Subcutaneous abdominal adipose tissue (tissue), 5 donors: ENCODE measurements around the gene TNIK.
"Not testable (repeated sequence)": the region's sequence is repeated elsewhere in the genome, so short reads cannot be mapped to it uniquely, and the experiment has no call there.

Experiments
- H3K27ac ChIP-seq: one replicate; pipeline ENCODE4 v1.7.0; 2013; ENCODE audit warnings: low read depth, mild to moderate bottlenecking, inconsistent platforms, low read length, moderate library complexity
- H3K27me3 ChIP-seq, 5 donors: one replicate each; pipeline ENCODE4 v1.7.0; 2013; ENCODE audit warnings: low read length in 5 of 5, inconsistent platforms in 1 of 5; ENCODE audit not compliant: control insufficient read depth in 5 of 5, insufficient read depth in 4 of 5
- H3K36me3 ChIP-seq, 5 donors: one replicate each; pipeline ENCODE4 v1.7.0; 2013; ENCODE audit warnings: low read length in 5 of 5; ENCODE audit not compliant: control insufficient read depth in 5 of 5, insufficient read depth in 5 of 5
- H3K4me1 ChIP-seq, 5 donors: one replicate each; pipeline ENCODE4 v1.7.0; 2013; ENCODE audit warnings: low read length in 5 of 5, mild to moderate bottlenecking in 3 of 5, moderate library complexity in 1 of 5; ENCODE audit not compliant: control insufficient read depth in 5 of 5, insufficient read depth in 5 of 5
- H3K4me3 ChIP-seq, 5 donors: one replicate each; pipeline ENCODE4 v1.7.0; 2013; ENCODE audit warnings: low read length in 5 of 5, low read depth in 1 of 5
- H3K9ac ChIP-seq, 5 donors: one replicate each; pipeline ENCODE4 v1.7.0; 2013; ENCODE audit warnings: low read length in 5 of 5, mild to moderate bottlenecking in 4 of 5, moderate library complexity in 3 of 5
- H3K9me3 ChIP-seq, 5 donors: one replicate each; pipeline ENCODE4 v1.7.0; 2013; ENCODE audit warnings: low read length in 5 of 5; ENCODE audit not compliant: control insufficient read depth in 5 of 5
- donor health status: healthy.
- donor health status: healthy.
- donor health status: healthy.
- donor health status: healthy.
- donor health status: healthy.

Gene TNIK

DNA sequence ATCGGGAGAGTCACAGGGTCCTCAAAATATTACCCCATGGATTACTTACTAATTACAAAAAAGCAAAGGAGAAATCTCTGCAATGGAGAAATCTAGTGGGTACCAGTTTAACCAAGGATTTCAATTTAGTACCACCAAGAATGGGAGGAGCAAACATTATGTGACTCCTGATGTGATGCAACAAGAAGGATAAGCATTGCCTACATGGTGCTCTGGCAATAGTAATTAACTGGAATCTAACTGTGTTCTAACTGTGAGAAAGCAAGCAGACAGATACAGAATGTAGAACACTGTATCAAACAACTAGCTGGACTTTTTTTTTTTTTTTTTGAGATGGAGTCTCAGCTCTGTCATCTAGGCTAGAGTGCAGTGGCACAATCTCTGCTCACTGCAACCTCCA lies 159.2 kb downstream of the TNIK start:
- H3K27ac ChIP-seq, result no peak overlapping the region
- H3K4me1 ChIP-seq, result peaks cover 0 to 5% (median 0%) of the 10 kb centered on the region in 5 donors
- H3K4me3 ChIP-seq, result no peak overlapping the region
- no peaks in the 10 kb centered on the region for H3K36me3 ChIP-seq
- H3K27me3 ChIP-seq, result no peaks in the 10 kb centered on the region
- H3K9me3 ChIP-seq, result peaks cover 0 to 3% (median 0%) of the 10 kb centered on the region in 5 donors
- H3K9ac ChIP-seq, result no peak overlapping the region

DNA sequence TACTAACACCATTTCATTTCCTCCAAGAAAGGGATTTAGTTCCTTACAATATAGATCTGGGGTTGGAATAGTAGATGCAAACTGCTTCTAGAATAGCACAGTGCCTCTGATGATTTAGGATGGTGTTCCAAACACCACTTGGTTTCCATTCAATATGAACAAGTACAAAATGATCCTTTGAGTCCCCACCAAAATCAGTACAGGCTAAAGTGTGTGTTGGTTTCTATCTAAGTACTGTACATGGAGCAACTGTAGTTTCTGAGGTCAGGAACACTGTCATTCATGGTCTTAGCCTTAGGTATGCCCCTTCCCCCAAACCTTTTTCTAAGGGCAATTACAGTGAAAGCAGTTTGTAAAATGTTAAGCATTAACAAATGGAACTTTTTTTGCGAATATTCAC lies 162.3 kb downstream of the TNIK start:
- no peaks in the 10 kb centered on the region for H3K36me3 ChIP-seq
- peaks cover 0 to 5% (median 0%) of the 10 kb centered on the region in 5 donors for H3K4me1 ChIP-seq
- no peak overlapping the region for H3K4me3 ChIP-seq
- no peak overlapping the region for H3K9ac ChIP-seq
- H3K27me3 ChIP-seq, result no peaks in the 10 kb centered on the region
- H3K9me3 ChIP-seq, result peaks cover 0 to 3% (median 0%) of the 10 kb centered on the region in 5 donors
- no peak overlapping the region for H3K27ac ChIP-seq

DNA sequence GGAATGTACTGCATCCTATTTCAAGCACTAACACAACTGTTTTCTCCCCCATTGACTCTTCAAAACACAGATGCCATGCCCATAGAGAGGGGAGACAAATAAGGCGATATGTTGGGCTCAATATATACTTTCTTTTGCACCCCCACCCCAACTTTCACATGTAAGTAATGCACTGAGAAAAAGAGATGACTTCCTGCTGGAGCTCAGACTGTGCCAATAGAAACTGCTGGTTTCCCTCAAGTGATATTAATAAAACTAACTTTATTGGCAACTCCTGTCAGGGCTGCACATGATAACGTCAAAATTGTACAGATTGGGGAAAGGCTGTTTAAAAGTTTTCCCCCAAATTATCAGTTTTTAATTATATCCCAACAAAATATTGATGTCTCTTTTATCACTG lies 163.0 kb downstream of the TNIK start:
- Histone ChIP-seq H3K4me1 (peaks cover 0 to 5% (median 0%) of the 10 kb centered on the region in 5 donors), H3K27me3 (no peaks in the 10 kb centered on the region), H3K9ac (no peak overlapping the region), H3K27ac (no peak overlapping the region), H3K9me3 (peaks cover 0 to 3% (median 0%) of the 10 kb centered on the region in 5 donors), H3K4me3 (no peak overlapping the region), H3K36me3 (no peaks in the 10 kb centered on the region)

GRCh38 chr3:171295484-171296373 lies 164.5 kb downstream of the TNIK start:
- Histone ChIP-seq H3K4me1 (peaks cover 0 to 5% (median 0%) of the 10 kb centered on the region in 5 donors), H3K27ac (no peak overlapping the region), H3K9ac (no peak overlapping the region), H3K27me3 (no peaks in the 10 kb centered on the region), H3K9me3 (peaks cover 0 to 3% (median 0%) of the 10 kb centered on the region in 5 donors), H3K4me3 (no peak overlapping the region), H3K36me3 (no peaks in the 10 kb centered on the region)

DNA sequence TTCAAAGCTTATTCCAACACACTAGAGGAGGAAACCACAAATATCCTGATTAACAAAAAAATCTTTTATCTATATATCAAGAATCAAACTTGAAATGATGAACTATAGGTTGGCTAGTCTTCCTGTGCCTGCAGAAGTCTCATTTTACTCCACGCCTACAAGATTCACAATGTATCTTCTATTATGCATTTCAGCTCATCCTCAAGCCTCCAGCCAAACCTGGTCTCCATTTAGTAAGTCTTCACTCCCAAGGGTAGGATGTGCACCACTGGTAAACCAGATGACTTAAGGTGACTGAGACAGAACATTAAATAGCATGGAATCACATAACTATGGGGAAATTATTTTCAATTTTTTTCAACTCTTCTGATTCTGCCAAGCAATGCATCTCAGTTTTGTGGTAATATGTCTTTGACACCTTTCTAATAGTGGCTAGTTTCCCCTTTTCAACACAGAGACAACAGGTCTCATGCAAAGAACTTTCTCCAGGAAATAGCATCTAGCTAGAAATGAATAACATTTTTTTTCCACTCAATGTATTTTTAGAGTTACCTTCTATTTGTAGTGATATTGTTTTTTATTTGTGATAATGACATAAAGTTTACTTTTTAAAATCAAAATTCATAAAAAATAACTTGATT lies 166.9 kb downstream of the TNIK start:
- no peaks in the 10 kb centered on the region for H3K9me3 ChIP-seq
- H3K27me3 ChIP-seq, result no peaks in the 10 kb centered on the region
- no peak overlapping the region for H3K27ac ChIP-seq
- no peak overlapping the region for H3K4me3 ChIP-seq
- H3K4me1 ChIP-seq, result peaks cover 0 to 5% (median 0%) of the 10 kb centered on the region in 5 donors
- H3K9ac ChIP-seq, result no peak overlapping the region
- H3K36me3 ChIP-seq, result no peaks in the 10 kb centered on the region

DNA sequence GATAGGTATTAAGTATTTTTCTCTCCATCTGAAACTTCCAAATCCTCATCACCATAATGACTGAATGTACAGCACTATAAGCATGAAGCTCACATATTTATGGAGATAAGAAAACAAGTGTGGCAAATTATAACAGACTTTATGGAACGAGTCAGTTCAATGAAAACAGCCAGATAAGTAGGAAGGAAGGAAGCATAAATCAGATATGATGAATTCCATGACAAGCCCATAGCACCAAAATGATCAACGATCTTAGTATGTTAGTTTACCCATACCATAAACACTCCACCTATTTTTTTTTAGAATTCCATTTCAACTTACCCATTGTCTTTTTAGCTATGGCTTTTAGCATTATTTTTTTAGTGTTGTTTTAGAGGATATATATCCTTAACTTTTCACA lies 169.5 kb downstream of the TNIK start:
- Histone ChIP-seq H3K27ac (no peak overlapping the region), H3K4me1 (no peaks in the 10 kb centered on the region), H3K9me3 (no peaks in the 10 kb centered on the region), H3K9ac (no peak overlapping the region), H3K27me3 (no peaks in the 10 kb centered on the region), H3K4me3 (no peak overlapping the region), H3K36me3 (no peaks in the 10 kb centered on the region)

DNA sequence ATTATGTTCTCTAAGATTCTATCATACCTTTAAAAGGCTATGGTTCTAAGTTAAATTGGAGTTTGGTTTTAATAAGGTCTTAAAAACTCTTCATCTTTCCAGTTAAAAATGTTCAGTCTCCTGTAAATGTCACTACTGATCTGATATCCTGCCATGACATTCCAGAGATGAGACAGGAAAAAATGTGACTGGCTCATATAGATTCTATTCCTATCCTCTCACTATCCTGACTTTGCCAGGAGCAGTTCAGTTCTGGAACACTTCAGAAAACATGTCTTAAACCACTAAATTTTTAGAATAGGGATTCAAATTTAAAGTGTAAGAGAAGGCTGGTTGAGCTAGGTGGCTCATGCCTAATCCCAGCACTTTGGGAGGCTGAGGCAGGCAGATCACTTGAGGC lies 170.9 kb downstream of the TNIK start:
- Histone ChIP-seq H3K4me3 (no peak overlapping the region), H3K27ac (no peak overlapping the region), H3K27me3 (no peaks in the 10 kb centered on the region), H3K4me1 (peaks cover 0 to 7% (median 3%) of the 10 kb centered on the region in 5 donors), H3K9ac (no peak overlapping the region), H3K9me3 (no peaks in the 10 kb centered on the region), H3K36me3 (no peaks in the 10 kb centered on the region)

DNA sequence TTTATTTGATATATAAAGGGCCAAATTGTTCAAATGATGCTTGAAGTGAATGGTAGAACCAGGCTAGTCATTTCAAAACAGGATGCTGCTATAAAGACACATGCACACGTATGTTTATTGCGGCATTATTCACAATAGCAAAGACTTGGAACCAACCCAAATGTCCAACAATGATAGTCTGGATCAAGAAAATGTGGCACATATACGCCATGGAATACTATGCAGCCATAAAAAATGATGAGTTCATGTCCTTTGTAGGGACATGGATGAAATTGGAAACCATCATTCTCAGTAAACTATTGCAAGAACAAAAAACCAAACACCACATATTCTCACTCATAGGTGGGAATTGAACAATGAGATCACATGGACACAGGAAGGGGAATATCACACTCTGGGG lies 172.4 kb downstream of the TNIK start:
- not testable (repeated sequence) for H3K9me3 ChIP-seq, H3K4me3 ChIP-seq, H3K27me3 ChIP-seq, H3K36me3 ChIP-seq, H3K9ac ChIP-seq, H3K27ac ChIP-seq
- H3K4me1 ChIP-seq, result peaks cover 2 to 20% (median 12%) of the 10 kb centered on the region in 5 donors

- peaks cover 0 to 6% (median 0%) of the 10 kb centered on the region in 5 donors for H3K27me3 ChIP-seq
- no peak overlapping the region for H3K4me3 ChIP-seq
- no peaks in the 10 kb centered on the region for H3K9me3 ChIP-seq
- peaks cover 2 to 29% (median 18%) of the 10 kb centered on the region in 5 donors for H3K4me1 ChIP-seq
- no peaks in the 10 kb centered on the region for H3K36me3 ChIP-seq
- no peak overlapping the region for H3K27ac ChIP-seq
- no peak overlapping the region for H3K9ac ChIP-seq
Observed at GRCh38 chr3:171286580-171287249, 173.5 kb downstream of the TNIK start.

DNA sequence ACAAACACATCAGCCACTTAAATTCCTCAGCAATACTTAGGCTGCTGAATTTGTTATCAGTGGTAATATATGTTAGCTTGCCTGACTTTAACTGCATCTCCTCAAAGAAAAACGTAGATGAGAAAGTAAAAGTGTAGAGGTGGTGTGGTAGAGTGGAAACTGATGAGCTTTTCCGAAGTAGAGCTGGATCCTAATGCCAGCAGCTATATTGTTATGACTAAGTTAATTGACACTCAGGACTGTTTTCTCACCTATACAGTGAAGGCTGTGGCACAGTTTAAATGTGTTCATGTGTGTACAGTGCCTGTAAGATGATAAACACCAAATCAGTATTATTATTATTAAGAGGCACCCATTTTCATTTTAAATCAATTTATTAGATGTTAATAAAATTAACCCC lies 174.9 kb downstream of the TNIK start:
- Histone ChIP-seq H3K9ac (no peak overlapping the region), H3K4me3 (no peak overlapping the region), H3K4me1 (peaks cover 2 to 29% (median 21%) of the 10 kb centered on the region in 5 donors), H3K36me3 (no peaks in the 10 kb centered on the region), H3K27ac (no peak overlapping the region), H3K9me3 (no peaks in the 10 kb centered on the region), H3K27me3 (peaks cover 0 to 6% (median 0%) of the 10 kb centered on the region in 5 donors)
